Measurements from ENCODE around the gene DDIT3.

Gene DDIT3

GRCh38 chr12:57546438-57547287 lies 26.3 kb upstream of the DDIT3 start, which contains the start of gene DCTN2:
DCTN2 (minus strand) TSS chr12:57547192; CDS start chr12:57547063, 129 bp downstream.
- DNase-seq, result no peak

GRCh38 chr12:57545809-57546437 lies 25.6 kb upstream of the DDIT3 start:
- no peak for DNase-seq

- DNase-seq, result no peak
Observed at GRCh38 chr12:57543581-57543980, 23.3 kb upstream of the DDIT3 start.

- DNase-seq, result no peak
Observed at GRCh38 chr12:57541717-57542116, 21.4 kb upstream of the DDIT3 start.

GRCh38 chr12:57541001-57541400 lies 20.7 kb upstream of the DDIT3 start:
- DNase-seq, result no peak

- no peak for DNase-seq
Observed at GRCh38 chr12:57539134-57539768, 18.9 kb upstream of the DDIT3 start.

GRCh38 chr12:57536597-57536942 lies 16.3 kb upstream of the DDIT3 start:
- no peak for DNase-seq

- DNase-seq, result no peak
Observed at GRCh38 chr12:57535764-57536596, 15.7 kb upstream of the DDIT3 start.

GRCh38 chr12:57534991-57535543 lies 14.8 kb upstream of the DDIT3 start:
- DNase-seq, result no peak

- no peak for DNase-seq
Observed at GRCh38 chr12:57534250-57534649, 13.9 kb upstream of the DDIT3 start.

GRCh38 chr12:57533108-57533507 lies 12.8 kb upstream of the DDIT3 start:
- DNase-seq, result no peak

- no peak for DNase-seq
Observed at GRCh38 chr12:57531836-57532235, 11.5 kb upstream of the DDIT3 start.

GRCh38 chr12:57530396-57531142 lies 10.3 kb upstream of the DDIT3 start:
- no peak for DNase-seq

GRCh38 chr12:57529831-57530230 lies 9.5 kb upstream of the DDIT3 start:
- no peak for DNase-seq

- DNase-seq, result no peak
Observed at GRCh38 chr12:57528831-57529555, 8.7 kb upstream of the DDIT3 start.

GRCh38 chr12:57528176-57528575 lies 7.9 kb upstream of the DDIT3 start:
- DNase-seq, result no peak

- DNase-seq, result no peak
Observed at GRCh38 chr12:57527184-57527583, 6.9 kb upstream of the DDIT3 start.

GRCh38 chr12:57526477-57527126 lies 6.3 kb upstream of the DDIT3 start:
- DNase-seq, result no peak

GRCh38 chr12:57525615-57526383 lies 5.5 kb upstream of the DDIT3 start:
- no peak for DNase-seq

All from cortex of kidney (tissue), 1 donor.